ENCODE measurements around the gene ARHGAP6. TPM values are rescaled to one million over a fixed set of nuclear protein-coding genes. Genes with fewer than 3 reads are reported as not detected.

Gene ARHGAP6
- total and polyA plus RNA-seq, 7 donors: 1.8 to 20.6 (median 6.4) TPM

DNA sequence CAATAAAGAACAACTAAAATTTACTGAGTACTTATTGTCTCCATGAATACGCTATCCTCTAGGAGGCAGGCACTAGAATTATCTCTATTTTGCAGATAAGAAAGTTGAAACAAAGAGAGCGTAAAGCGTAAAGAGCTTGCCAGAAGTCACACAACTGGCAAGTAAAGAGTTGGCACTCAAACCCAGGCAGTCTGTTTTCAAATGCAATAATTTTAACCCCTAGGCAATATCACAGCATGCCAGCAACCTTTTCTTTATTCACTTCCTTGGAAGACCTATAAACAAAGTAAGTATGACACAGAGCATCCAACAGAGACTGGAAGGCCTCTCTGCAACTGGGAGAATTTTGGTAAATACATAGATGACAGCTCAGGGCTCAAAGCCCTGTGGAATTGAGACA lies 395.7 kb downstream of the ARHGAP6 start:
- DNase-seq (no peak), ATAC-seq (no peak)
- intact Hi-C loops (cut with DNase I): no loop called here
- H3K27me3 ChIP-seq (ENCODE audit: insufficient read depth in 3 of 3, low read length in 2 of 3): no peaks in the 10 kb centered on the region
- no peaks in the 10 kb centered on the region for H3K36me3 ChIP-seq (ENCODE audit: insufficient read depth in 1 of 2, low read depth in 1 of 2)
- WGBS, 3 donors: 85 to 87% (median 86%) methylated on average over 3 of the region's 3 CpGs
- no peaks in the 10 kb centered on the region for H3K4me1 ChIP-seq
- H3K27ac ChIP-seq: no peak overlapping the region
- H3K4me3 ChIP-seq: no peak overlapping the region
- TF ChIP-seq CTCF (IDR thresholded peaks at IDR 0.05): no peak
- no peaks in the 10 kb centered on the region for H3K9me3 ChIP-seq

- no peaks in the 10 kb centered on the region for H3K36me3 ChIP-seq (ENCODE audit: insufficient read depth in 1 of 2, low read depth in 1 of 2)
- intact Hi-C loops (cut with DNase I): no loop called here
- TF ChIP-seq CTCF (IDR thresholded peaks at IDR 0.05): no peak
- no peaks in the 10 kb centered on the region for H3K4me1 ChIP-seq
- H3K27me3 ChIP-seq (ENCODE audit: insufficient read depth in 3 of 3, low read length in 2 of 3): no peaks in the 10 kb centered on the region
- WGBS, 3 donors: 83 to 95% (median 91%) methylated on average over 3 of the region's 3 CpGs
- no peak overlapping the region for H3K27ac ChIP-seq
- ATAC-seq (no peak), DNase-seq (no peak)
- no peaks in the 10 kb centered on the region for H3K9me3 ChIP-seq
- no peak overlapping the region for H3K4me3 ChIP-seq
These were observed 396.7 kb downstream of the ARHGAP6 start for GRCh38 chrX:11269006-11269405.

DNA sequence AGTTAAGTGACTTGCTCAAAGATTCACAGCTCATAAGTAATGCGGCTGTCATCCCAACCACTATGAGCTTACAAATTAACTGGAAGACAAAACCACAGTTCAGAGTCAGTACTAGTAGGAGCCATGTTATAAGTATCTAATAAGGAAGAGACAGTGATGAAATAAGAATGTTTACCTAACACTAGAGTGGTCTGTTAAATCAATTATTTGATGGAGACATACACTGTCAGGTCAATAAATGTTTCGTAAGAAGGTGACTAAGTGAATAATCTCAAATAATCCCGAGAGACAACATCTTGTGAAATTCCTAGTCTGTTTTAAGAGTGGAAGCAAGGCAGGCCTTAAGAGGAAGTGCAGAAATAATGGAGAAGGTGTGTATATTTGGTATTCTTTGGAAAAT lies 398.3 kb downstream of the ARHGAP6 start:
- DNase-seq: no peak
- no peaks in the 10 kb centered on the region for H3K27me3 ChIP-seq (ENCODE audit: insufficient read depth in 3 of 3, low read length in 2 of 3)
- H3K27ac ChIP-seq: no peak overlapping the region
- ATAC-seq: peak in 2 of 4 donors; percentile 12 to 31
- TF ChIP-seq CTCF (IDR thresholded peaks at IDR 0.05): no peak
- WGBS, 3 donors: 75 to 83% (median 81%) methylated on average over 3 of the region's 3 CpGs
- H3K4me3 ChIP-seq: no peak overlapping the region
- H3K4me1 ChIP-seq: no peaks in the 10 kb centered on the region
- no peaks in the 10 kb centered on the region for H3K9me3 ChIP-seq
- H3K36me3 ChIP-seq (ENCODE audit: insufficient read depth in 1 of 2, low read depth in 1 of 2): no peaks in the 10 kb centered on the region
- intact Hi-C loops (cut with DNase I): no loop called here

DNA sequence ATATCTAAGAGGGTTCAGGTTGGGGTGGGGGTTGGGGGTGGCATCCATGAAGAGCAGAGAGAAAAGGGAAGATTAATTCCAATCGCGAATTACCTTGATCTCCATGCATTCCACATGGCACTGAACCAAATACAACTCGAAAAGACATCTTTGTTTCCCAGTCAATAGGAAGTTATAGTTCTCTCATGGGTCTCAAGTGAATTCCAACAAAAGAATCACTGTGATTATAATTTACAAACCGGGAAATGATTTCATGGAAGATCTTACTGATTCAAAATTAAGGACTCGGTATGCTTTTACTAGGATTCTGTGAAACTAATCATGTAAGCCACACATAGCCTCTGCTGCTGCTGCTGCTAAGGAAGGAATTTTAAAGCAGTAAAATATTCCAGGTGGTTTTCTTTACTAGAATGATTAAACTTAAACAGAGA lies 399.1 kb downstream of the ARHGAP6 start:
- no peak overlapping the region for H3K4me3 ChIP-seq
- no peak for ATAC-seq

More for the DNA sequence above, 399.1 kb downstream of the ARHGAP6 start:
- no peaks in the 10 kb centered on the region for H3K27me3 ChIP-seq (ENCODE audit: insufficient read depth in 3 of 3, low read length in 2 of 3)
- no peaks in the 10 kb centered on the region for H3K4me1 ChIP-seq
- intact Hi-C loops (cut with DNase I): no loop called here
- H3K27ac ChIP-seq: no peak overlapping the region
- H3K9me3 ChIP-seq: no peaks in the 10 kb centered on the region
- no peaks in the 10 kb centered on the region for H3K36me3 ChIP-seq (ENCODE audit: insufficient read depth in 1 of 2, low read depth in 1 of 2)
- no peak for DNase-seq
- TF ChIP-seq CTCF (IDR thresholded peaks at IDR 0.05): no peak
- WGBS, 3 donors: 7 to 21% (median 13%) methylated on average over 5 of the region's 5 CpGs
